GM21723 (cell line): ENCODE data around the gene SLC12A7.

Experiments
- ATAC-seq: cut with Tn5 transposase; IDR thresholded peaks from one replicate; pipeline ENCODE4 v1.9.1; 2021; ENCODE audit warnings: mild to moderate bottlenecking, moderate library complexity; ENCODE audit not compliant: unreplicated experiment

SLC12A7 gene

DNA sequence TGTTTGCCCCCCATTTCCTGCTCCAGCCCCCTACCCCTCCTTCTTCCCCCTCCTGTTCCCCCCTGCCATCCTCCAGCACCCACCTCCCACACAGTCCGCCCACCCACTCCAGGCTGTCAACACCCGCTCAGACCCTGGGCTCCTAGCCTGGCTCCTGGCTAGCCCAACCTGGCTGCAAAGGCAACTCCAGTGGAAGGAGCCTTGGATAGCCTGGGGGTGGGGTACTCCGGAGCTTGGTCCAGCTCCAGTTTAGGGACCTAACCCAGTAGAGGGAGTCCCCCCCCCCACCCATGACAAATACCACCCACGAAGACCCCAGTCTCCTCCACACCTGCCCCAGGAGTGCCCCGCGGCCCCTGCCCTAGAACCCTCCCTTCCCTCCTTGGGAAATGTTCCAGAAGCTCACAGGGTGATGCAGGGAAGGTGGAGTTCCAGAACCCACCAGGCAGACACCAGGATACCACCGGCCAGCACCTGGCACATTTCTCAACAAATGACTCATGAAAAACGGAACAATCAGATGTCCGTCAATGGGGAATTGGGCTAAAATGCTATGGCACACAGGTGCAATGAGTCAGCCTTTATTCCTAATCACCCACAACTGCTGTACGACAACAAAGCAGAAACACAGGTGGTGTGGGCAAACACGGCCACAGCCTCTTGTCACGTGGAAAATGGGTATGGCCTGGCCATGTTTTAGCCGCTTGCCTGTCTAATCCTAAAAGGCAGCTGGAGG is 901 bp upstream of the SLC12A7 start:
- no peak for ATAC-seq

DNA sequence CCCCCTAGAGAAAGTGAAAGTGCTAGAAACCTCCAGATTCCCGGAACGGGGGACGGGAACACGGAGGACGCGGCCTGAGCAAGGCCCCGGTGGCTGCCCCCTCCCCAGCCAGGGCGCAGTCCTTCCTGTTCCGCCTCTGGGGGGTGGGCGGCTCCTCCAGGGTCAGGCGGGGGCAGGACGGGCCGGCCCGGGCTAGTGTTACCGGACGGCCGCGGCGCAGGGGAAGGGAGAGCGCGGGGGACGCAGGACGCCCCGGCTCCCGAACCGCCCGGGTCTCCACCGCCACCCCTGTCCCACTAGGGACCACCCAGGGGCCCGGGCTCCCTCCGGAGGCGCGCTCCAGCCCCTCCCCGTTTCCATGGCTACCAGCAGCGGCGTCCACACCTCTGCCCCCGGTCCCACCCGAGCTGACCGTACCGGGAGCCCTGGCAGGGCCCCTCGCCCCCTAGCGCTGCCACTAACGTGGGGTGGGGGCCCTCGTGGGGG is 579 bp downstream of the SLC12A7 start:
- ATAC-seq = peak; percentile 27

DNA sequence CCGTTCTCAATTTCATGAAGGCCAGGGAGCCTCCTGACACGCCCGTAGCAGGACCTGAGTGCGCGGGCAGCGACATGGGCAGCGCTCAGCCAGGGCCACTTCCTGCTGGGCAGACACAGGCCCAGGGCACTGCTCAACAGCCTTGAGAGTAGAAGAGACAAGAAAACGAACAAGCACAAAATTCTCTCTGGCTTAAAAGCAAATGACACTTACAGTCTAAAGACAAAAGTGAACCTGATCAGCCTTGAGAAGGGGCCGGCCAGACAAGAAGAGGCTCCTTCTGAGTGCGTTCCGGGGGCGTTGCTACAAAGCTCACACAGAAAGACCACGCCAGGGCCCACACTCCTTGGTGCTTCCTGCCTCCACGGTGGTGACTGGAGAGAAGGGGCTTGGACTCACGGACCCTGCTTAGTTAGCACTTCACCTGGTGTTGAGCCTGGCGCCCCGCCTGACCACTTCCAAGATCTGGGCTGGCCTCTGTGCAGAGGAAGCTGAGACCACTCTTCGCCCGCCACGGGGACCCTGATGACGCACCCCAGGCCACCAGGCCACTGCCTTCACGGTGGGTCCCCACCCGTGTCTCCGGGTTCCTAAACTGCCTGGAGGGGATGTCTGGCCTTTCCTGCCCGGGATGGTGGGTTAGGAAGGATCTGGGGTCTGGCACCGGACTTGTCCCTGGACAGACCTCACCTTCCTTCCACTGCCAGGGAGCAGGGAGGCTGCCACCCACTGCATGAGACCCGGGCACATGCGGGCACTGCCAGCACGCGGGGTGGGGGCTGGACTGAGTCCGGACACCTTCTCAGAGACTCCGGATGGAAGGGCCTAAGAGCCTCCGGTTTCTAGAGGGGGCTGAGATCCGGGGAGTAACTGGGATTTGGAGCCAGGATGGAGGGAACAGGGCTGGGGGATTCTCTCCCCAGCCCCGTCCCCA is 1.3 kb downstream of the SLC12A7 start:
- no peak for ATAC-seq

DNA sequence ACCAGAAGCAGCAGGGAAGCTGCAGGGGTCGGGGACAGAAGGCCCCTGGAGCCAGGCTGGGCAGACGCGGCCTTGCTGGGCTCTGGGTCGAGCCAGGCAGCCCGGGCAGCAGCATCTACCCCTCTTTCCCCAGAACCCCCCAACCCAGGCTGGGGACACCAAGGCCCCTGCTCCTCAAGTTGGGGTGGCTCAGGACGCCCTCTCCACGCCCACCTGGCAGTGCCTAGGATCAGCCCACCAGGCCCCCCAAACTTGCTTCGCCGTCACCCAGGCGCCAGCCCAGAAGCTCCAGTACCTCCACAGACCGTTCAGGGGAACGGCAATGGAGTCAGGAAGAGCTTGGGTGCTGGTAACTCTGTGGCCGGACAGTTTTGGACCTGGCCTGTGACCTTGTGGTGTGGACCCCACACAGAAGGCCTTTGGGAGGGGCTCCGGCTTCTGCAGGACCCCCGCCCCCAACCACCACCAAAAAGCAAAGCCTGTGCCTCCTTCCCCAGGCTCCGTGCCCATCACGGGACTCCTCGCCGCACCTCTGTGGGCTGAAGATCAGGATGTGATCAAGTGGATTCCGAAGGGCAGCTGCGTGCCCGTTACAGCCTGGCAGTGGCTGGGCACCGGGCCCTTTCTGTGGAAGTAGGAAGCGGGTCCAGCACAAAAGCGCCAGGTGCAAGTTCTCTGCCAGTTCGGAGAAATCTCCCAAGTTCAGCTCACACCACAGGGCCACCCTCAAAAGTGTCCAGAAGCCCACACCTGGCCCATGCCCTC is 2.1 kb downstream of the SLC12A7 start:
- no peak for ATAC-seq

DNA sequence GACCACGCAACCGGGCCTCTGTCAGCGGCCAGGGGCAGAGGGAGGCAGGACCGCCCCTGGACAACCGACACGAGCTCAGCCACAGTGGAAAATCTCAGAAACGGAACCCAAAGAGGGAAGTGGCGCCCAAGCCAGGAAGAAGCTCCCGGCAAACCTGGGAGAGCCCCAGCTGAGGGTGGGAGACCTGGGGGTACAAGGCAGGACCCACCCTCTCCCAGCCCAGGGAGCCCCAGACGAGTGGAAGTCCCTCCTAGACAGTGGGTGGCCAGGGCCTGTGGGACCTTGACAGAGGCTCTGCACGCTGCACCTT is 3.0 kb downstream of the SLC12A7 start:
- no peak for ATAC-seq

DNA sequence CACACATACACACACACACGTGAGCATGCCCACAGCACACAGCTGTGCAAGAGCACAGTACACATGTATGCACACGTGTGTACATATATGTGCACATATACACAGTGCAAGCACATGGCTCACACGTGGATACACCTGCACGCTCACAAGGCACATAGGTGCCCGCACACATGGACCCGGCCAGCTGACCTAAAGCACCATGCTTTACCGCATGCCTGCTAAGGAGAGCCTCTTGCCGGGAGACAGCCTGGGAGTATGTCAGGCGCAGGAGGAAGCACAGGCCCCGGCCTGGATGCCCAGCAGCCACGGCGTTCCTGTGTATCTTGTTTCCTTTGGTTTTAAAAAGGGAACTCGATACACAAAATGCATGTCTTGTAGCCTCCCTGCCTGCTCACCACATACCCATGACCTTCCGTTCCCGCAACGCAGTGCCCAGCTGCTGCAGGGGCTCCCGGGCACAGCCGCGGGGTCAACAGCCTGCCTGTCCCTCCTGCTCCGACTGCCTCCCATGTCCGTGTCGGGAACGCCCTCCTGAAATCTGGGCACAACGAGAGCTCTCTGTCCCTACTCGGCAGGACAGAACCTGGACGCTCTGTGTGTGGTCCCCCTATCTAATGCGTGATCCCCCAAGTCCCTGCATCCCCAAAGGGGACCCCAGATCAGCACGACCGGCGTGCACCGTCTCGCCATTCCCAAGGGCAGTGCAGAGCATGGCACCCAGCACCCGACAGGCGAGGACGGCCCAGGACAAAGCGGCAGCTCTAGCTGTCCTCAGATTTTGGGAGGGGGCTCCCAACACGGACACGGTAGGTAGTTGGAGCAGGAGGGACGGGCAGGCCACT is 3.6 kb downstream of the SLC12A7 start:
- ATAC-seq = no peak

DNA sequence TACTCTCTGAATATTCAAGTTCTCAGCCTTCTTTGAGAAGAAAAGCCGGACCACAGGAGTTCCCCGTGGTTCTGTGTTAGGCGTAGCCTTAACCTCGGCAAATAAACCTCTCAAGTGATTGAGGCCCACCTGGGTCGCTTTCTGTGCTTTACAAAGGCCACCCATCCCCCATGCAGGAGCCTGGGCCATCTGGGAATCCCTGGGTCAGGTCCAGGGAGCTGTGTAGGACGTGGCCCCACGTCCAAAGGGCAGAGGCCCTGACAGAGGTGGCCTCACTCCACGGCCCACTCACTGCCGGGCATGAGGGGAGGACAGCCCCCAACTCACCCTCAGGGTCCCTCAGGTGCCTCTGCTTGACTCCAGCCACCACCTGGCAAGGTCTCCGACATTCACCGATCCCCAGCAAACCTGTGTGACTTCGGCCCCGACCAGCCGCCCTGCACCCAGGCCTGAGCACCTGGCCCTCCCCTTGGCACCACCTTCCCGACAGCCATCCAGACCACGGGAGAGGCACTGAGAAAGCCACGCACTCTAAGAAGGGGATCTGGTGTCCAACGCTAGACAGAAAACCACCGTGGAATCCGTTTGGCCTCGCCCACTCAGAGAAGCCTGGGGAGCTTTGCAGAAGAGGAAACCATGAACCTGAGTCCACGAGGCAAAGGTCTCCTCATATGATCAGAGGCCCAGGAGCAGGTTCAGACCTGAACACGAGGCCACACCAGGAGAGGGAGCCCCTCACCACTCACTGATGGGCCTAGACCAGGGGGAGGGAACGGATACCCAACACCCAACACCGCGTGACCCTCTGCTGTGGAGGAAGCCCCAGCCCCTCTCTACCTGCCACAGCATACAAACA is 4.5 kb downstream of the SLC12A7 start:
- no peak for ATAC-seq

DNA sequence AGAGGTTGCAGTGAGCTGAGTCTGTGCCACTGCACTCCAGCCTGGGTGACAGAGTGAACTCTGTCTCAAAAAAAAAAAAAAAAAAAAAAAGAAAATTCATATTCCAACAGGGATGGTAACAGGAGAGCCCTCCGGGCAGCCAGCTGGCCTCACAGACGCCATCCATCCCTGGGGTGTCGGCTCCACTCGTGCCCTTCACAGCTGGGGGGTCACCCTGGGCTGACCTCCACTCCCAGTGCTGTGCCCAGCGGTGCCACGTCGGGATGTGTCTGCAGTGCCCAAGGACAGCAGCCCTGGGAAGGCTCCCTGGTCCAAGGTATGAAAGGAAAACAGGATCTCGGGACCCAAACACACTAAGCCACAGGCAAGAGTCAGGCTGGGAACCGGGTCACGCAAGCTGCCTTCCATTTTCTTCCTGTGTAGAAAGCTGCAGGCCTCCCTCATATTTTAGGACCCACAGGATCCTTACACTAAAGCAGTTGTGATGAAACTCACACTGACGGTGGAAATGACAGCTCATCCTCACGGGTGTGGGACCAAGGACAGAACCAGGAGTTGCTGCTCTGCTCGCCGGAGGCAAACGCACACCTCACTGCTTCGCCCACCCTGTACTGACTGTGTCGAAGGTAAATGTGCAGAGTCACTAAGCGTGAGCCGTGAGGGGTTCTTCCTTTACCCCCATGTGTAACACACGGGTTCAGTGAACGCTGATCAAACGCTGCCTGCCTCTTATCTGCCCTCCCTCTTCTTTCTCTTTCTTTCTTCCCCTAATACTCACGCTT is 5.3 kb downstream of the SLC12A7 start:
- ATAC-seq = no peak

DNA sequence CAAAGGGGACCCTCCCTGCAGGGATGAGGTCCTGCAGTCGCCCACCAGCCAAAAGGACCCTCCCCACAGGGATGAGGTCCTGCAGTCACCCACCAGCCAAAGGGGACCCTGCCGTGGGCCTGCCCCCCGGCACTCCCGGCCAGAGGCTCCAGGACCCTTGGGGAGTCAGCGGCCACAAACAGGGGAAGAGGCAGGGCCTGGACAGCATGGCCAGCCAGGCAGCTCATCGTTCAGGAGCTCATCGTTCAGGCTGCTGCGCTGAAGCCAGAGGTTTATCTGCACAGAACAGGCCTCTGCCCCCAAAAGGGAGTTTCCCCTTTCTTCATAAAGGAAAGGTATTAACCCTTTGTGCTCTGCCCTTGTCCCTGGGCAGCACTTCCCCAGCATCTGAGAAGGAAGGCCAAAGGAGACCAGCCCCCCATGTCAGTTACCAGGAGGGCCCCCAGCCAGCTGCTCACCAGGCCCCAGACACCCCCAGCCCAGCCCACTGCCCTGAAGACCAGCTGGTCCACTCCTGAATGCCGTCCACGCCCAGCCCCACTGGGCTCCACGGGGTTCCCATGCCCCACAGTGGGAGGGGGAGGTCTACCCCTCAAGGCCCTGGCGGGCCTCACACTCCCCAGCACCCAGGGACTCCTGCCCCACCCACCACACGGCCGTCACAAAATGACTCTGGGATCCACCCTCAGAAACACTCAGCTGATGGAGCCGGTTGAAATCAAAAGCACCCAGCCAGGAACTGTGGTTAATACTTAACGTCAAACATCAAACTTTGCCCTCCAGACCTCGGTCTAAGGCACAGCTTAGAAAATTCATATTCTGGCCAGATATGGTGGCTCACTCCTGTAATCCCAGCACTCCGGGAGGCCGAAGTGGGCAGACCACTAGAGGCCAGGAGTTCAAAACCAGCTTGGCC is 6.3 kb downstream of the SLC12A7 start:
- no peak for ATAC-seq

DNA sequence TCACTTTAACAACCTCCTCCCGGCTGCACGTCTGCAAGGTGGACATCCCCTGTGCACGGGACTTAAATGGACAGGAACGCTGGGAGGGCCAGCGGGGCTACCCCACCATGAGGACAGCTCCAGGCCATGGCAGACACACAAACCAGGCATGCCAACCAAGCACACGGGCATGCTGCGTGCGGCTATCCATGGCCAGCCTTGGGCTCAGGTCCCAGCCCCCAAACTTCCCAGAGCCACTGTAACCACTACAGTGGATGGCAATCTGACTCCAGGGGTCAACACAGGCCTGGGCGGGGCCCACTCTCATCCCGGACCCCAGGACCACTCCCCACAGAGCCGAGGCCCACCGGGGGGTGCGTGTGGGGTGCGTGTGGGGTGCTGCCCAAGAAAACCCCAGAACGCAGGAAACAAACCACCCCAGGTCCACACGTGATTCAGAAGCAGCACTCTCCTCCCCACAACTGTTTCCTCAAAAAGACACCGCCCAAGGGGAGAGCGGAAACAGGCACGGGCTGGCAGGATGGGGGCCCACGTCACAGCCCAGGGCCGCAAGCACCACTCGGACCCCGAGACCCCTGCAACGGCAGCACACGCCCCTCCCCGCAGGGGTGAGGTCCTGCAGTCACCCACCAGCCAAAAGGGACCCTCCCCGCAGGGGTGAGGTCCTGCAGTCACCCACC is 7.4 kb downstream of the SLC12A7 start:
- ATAC-seq = no peak

DNA sequence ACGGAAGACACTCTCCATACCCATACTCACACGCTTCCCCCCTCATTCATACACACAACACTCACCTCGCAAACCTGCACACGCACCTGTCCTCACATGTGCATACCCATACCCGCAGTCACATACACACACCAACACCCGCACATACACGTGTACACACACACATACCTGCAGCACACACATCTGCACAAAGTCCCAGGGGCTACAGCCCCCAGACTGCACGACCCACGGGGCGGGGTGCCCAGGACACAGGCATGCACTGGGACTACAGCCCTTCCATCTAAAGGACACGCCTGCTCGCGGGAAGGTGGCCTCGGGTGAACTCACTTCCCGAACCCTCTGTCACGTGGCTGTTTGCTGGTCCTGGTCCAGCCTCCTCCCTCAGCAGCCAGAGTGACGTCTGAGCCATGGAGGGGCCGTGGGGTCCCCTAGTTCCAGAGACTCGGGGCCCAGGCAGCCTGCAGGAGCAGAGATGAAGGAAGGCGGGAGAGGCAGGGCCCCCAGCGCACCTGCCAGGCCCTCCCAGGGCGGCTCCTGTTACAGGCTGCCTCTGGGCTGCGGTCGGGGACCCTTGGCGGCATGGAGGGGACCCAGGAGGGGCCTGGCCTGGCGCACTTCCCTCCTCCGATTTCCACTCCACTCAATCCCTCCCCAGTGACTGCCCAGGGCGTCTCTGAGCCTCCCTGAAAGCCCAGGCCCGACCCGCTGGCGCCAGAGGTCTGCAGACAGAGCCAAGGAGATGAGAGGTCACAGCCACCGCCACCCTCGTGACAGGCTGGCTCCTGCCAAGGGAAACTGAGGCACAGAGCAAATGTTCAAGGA is 8.1 kb downstream of the SLC12A7 start:
- no peak for ATAC-seq

DNA sequence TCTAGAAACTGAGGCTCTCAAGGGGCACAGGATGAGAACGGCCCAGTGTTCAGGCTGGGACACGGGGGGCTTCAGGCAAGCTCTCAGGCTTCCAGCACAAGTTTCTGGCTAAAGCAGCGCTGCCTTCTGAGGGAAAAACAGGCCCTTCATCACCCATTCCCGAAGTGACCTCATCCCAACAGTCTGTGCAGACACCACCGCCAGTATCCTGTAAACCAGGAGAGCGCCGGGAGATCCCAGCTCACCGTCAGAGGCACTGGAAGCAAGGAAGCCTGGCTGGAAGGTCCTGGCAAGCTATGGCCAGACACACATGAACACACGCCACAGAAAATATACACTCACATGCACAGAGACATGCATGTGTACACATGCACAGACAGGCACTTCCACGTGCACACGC is 8.8 kb downstream of the SLC12A7 start:
- no peak for ATAC-seq

DNA sequence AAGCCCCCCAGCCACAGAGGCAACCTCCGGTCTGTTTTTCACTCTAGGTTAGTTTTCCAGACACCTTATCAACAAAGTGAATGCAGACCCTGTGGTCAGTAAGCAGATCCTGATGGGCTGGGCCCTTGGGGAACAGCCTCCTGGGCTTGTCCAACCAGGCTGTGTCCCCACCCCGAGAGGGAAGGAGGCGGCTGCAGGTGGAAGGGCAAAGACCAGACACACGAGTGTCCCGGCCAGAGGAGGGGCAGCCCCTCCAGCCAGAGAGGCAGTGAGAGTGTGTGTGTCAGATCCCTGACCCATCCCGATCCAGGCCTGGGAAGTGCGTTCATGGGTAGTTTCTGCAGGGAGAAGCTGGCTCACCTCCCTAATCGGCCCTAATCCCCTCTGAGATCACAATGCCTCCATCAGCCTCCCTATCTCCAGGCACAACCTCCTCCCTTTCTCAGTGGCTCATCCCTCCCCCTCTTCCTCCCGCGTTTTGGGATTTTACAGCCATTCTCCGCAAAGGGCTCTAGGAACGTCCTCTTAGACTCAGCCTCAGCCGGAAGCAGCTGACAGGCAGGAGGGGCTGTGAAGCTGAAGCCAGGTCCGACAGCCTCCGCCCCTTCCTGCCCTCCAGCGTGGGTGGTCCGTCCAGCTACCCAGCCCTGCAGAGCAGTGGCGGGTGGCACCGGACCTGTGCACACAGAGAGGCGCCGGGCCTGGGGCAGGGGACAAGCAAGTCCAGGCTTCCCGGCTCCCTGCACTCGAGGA is 9.7 kb downstream of the SLC12A7 start:
- ATAC-seq = no peak

DNA sequence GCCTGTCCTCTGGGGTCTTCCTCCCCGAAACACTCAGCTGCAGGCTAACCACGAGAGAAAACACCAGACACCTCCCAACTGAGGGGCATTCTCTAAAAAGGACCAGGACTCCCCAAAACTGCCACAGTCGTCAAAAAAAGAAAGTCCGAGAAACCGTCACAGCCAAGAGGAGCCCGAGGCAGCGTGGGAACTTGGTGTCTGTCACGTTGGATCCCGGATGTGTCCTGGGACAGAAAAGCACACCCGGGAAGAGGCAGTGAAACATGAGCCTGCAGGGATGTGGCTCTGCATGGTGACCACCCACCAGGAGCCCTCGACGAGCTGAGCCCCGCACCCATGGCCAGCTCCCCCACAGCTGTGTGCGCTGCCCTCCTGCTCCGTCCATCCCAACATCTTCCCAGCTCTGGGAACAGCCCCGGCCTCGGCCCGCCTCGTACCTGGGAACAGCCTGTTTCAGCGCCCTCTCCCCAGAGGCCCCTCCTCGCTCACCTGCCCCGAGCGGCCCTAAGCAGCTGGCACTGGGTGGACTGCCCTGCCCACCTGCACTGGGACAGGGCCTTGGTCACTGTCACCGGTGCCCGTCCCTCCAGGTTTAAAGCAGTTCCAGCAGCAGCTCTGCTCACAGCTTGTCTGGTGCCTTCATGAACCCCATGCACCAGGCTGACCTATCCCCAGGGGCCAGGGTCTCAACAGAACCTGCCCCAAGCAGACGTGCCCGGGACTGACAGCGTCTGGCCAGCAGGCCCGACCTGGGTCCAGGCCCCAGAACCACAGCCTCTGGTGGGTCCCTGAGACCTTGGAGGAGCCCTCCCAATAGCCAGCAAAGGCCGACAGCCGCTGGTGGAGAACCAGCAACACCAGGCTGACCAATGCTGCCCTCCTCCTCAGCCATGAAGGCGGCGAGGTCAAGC is 10.9 kb downstream of the SLC12A7 start:
- ATAC-seq = no peak
